Gastrocnemius medialis (tissue), 4 donors: ENCODE measurements around the gene PTCHD4. TPM values are rescaled to one million over a fixed set of nuclear protein-coding genes. Genes with fewer than 3 reads are reported as not detected.

Experiments used
- ATAC-seq, 2 donors: fragments of 150-250 bp; one replicate each; pipeline ENCODE4 v1.9.1; 2016
- DNase-seq, 2 donors: peaks; one replicate each; pipeline ENCODE4 v3.0.0-alpha.2; 2019
- H3K27ac ChIP-seq, 4 donors: fragments of 200-600 bp; sonication (generic); 1 replicate in 1 of 4; 2 replicates in 3 of 4; pipeline ENCODE4 v1.5.1; 2016 to 2018; ENCODE audit warnings: mild to moderate bottlenecking in 2 of 4, moderate library complexity in 1 of 4
- H3K27me3 ChIP-seq, 3 donors: fragments of 200-600 bp; sonication (generic) in 2 of 3; 1 replicate in 1 of 3; 2 replicates in 2 of 3; pipeline versions ENCODE4 v1.5.1 to v1.6.0; 2016 to 2019; ENCODE audit warnings: mild to moderate bottlenecking in 1 of 3, moderate library complexity in 1 of 3
- H3K36me3 ChIP-seq, 2 donors: fragments of 200-600 bp; sonication (generic) in 1 of 2; one replicate each; pipeline ENCODE4 v1.5.1; 2017 to 2018
- H3K4me1 ChIP-seq, 2 donors: fragments of 200-600 bp; sonication (generic) in 1 of 2; one replicate each; pipeline ENCODE4 v1.5.1; 2016 to 2017; ENCODE audit warnings: mild to moderate bottlenecking in 2 of 2
- H3K4me3 ChIP-seq, 4 donors: fragments of 200-600 bp; sonication (generic) in 3 of 4; 1 replicate in 1 of 4; 2 replicates in 3 of 4; pipeline ENCODE4 v1.5.1; 2016 to 2019; ENCODE audit warnings: mild to moderate bottlenecking in 2 of 4
- H3K9me3 ChIP-seq, 3 donors: fragments of 200-600 bp; sonication (generic) in 2 of 3; 1 replicate in 1 of 3; 2 replicates in 2 of 3; pipeline ENCODE4 v1.5.1; 2016 to 2019
- CTCF ChIP-seq, 5 experiments: fragments of 450-650 bp in 3 of 5; fragments of 200-600 bp in 2 of 5; sonication (generic) in 2 of 5; IDR thresholded peaks in 4 of 5; conservative IDR thresholded peaks in 1 of 5; 1 replicate in 4 of 5; 2 replicates in 1 of 5; pipeline ENCODE4 v1.5.1; 2016 to 2019; ENCODE audit warnings: antibody characterized with exemption in 5 of 5, mild to moderate bottlenecking in 3 of 5, moderate library complexity in 3 of 5
- POLR2A ChIP-seq, 2 donors: fragments of 450-650 bp; IDR thresholded peaks; one replicate each; pipeline ENCODE4 v1.6.1; 2017; ENCODE audit warnings: antibody characterized with exemption in 2 of 2, mild to moderate bottlenecking in 2 of 2, moderate library complexity in 2 of 2
- in situ Hi-C, 4 donors: fragments of 200-750 bp; cut with MboI; loops; one replicate each; pipeline versions ENCODE4 v1.15.0 to v1.8.0; 2017; ENCODE audit warnings: low sequenced_read_pairs in 4 of 4
- intact Hi-C: fragments of 100-400 bp; cut with DNase I; formaldehyde crosslinking; loops from one replicate; pipeline ENCODE4 v1.15.1; 2023; ENCODE audit warnings: low total_unique reads
- total RNA-seq, 4 donors: library from RNA; depleted of rRNA; stranded (reverse); fragments of >200 nt; gene quantifications; one replicate each; pipeline versions ENCODE4 v1.1.0 to v1.2.3, GENCODE V29; 2016

Gene PTCHD4
- total RNA-seq, 4 donors from 2014 or later, result 0.15 to 0.20 TPM; not detected in 2

- H3K27ac ChIP-seq, result no peak overlapping the region
- no peak for DNase-seq
- H3K4me1 ChIP-seq, result no peaks in the 10 kb centered on the region
- ATAC-seq, result no peak
- no peak overlapping the region for H3K4me3 ChIP-seq
- TF ChIP-seq POLR2A (IDR thresholded peaks at IDR 0.05), result no peak
- TF ChIP-seq CTCF (IDR thresholded peaks at IDR 0.05 in 4 of 5, conservative IDR thresholded peaks at IDR 0.05 in 1 of 5), result no peak
- intact Hi-C loops, result no loop called here
- no peaks in the 10 kb centered on the region for H3K27me3 ChIP-seq
- no peaks in the 10 kb centered on the region for H3K36me3 ChIP-seq
- no peaks in the 10 kb centered on the region for H3K9me3 ChIP-seq
- in situ Hi-C loops, result no loop called here
Observed at GRCh38 chr6:48141975-48142374, 31.0 kb upstream of the PTCHD4 start.

- no peaks in the 10 kb centered on the region for H3K27me3 ChIP-seq
- DNase-seq (no peak), ATAC-seq (no peak)
- H3K9me3 ChIP-seq, result no peaks in the 10 kb centered on the region
- in situ Hi-C loops (no loop called here), intact Hi-C loops (no loop called here)
- H3K4me1 ChIP-seq, result no peaks in the 10 kb centered on the region
- TF ChIP-seq CTCF (IDR thresholded peaks at IDR 0.05 in 4 of 5, conservative IDR thresholded peaks at IDR 0.05 in 1 of 5) (no peak), POLR2A (IDR thresholded peaks at IDR 0.05) (no peak)
- H3K4me3 ChIP-seq, result no peak overlapping the region
- H3K36me3 ChIP-seq, result no peaks in the 10 kb centered on the region
- no peak overlapping the region for H3K27ac ChIP-seq
Observed at GRCh38 chr6:48139818-48140614, 29.0 kb upstream of the PTCHD4 start.

GRCh38 chr6:48136856-48137255 is 25.9 kb upstream of the PTCHD4 start:
- in situ Hi-C loops, result no loop called here
- TF ChIP-seq POLR2A (IDR thresholded peaks at IDR 0.05) (no peak), CTCF (IDR thresholded peaks at IDR 0.05 in 4 of 5, conservative IDR thresholded peaks at IDR 0.05 in 1 of 5) (no peak)
- ATAC-seq (no peak), DNase-seq (no peak)
- Histone ChIP-seq H3K4me1 (no peaks in the 10 kb centered on the region), H3K27me3 (no peaks in the 10 kb centered on the region), H3K9me3 (no peaks in the 10 kb centered on the region), H3K27ac (no peak overlapping the region), H3K36me3 (no peaks in the 10 kb centered on the region), H3K4me3 (no peak overlapping the region)
- intact Hi-C loops, result no loop called here

GRCh38 chr6:48135323-48136084 is 24.5 kb upstream of the PTCHD4 start:
- DNase-seq, result no peak
- H3K27me3 ChIP-seq, result no peaks in the 10 kb centered on the region
- ATAC-seq, result no peak
- no peaks in the 10 kb centered on the region for H3K4me1 ChIP-seq
- no peaks in the 10 kb centered on the region for H3K36me3 ChIP-seq
- H3K9me3 ChIP-seq, result no peaks in the 10 kb centered on the region
- in situ Hi-C loops, result no loop called here
- no peak overlapping the region for H3K27ac ChIP-seq
- no peak overlapping the region for H3K4me3 ChIP-seq
- no peak for TF ChIP-seq CTCF (IDR thresholded peaks at IDR 0.05 in 4 of 5, conservative IDR thresholded peaks at IDR 0.05 in 1 of 5)
- TF ChIP-seq POLR2A (IDR thresholded peaks at IDR 0.05), result no peak
- intact Hi-C loops, result no loop called here
